Urothelium cell line (cell line): ENCODE data around the gene SSTR3.
"Not testable (repeated sequence)": the region's sequence is repeated elsewhere in the genome, so short reads cannot be mapped to it uniquely, and the experiment has no call there.

ENCODE experiments used
- DNase-seq: peaks from one replicate; pipeline ENCODE4 v3.0.0; 2011; ENCODE audit warnings: low spot score, mixed read lengths
- FAIRE-seq: peaks from 2 replicates; lab custom pipeline; 2011; peaks lifted over from hg19 to GRCh38; lab: Jason Lieb, UNC

SSTR3 gene

GRCh38 chr22:37170689-37171405 lies 41.4 kb downstream of the SSTR3 start:
- not testable (repeated sequence) for DNase-seq, FAIRE-seq

- DNase-seq (no peak), FAIRE-seq (no peak)
Observed at GRCh38 chr22:37169947-37170688, 42.2 kb downstream of the SSTR3 start.

- FAIRE-seq (no peak), DNase-seq (no peak)
Observed at GRCh38 chr22:37169406-37169805, 42.9 kb downstream of the SSTR3 start.

GRCh38 chr22:37167981-37168647 lies 44.2 kb downstream of the SSTR3 start:
- FAIRE-seq (no peak), DNase-seq (no peak)

- FAIRE-seq (no peak), DNase-seq (no peak)
Observed at GRCh38 chr22:37167176-37167980, 44.9 kb downstream of the SSTR3 start.

GRCh38 chr22:37166675-37167066 lies 45.6 kb downstream of the SSTR3 start:
- FAIRE-seq: peak; percentile 97
- DNase-seq: peak; percentile 90

- peak; percentile 20 for FAIRE-seq
Observed at GRCh38 chr22:37165940-37166674, 46.2 kb downstream of the SSTR3 start.

GRCh38 chr22:37165066-37165465 lies 47.2 kb downstream of the SSTR3 start:
- FAIRE-seq (no peak), DNase-seq (no peak)

More at GRCh38 chr22:37165940-37166674, 46.2 kb downstream of the SSTR3 start:
- no peak for DNase-seq

- FAIRE-seq (no peak), DNase-seq (no peak)
Observed at GRCh38 chr22:37164505-37164887, 47.8 kb downstream of the SSTR3 start.

- DNase-seq: no peak
Observed at GRCh38 chr22:37163575-37164504, 48.4 kb downstream of the SSTR3 start.

GRCh38 chr22:37163096-37163489 lies 49.2 kb downstream of the SSTR3 start:
- DNase-seq (no peak), FAIRE-seq (no peak)

More at GRCh38 chr22:37163575-37164504, 48.4 kb downstream of the SSTR3 start:
- no peak for FAIRE-seq

GRCh38 chr22:37162221-37163095 lies 49.8 kb downstream of the SSTR3 start:
- no peak for DNase-seq
- FAIRE-seq: peak; percentile 56

- no peak for FAIRE-seq
Observed at GRCh38 chr22:37161443-37161842, 50.8 kb downstream of the SSTR3 start.

GRCh38 chr22:37160027-37160426 lies 52.2 kb downstream of the SSTR3 start:
- no peak for FAIRE-seq
- no peak for DNase-seq

More at GRCh38 chr22:37161443-37161842, 50.8 kb downstream of the SSTR3 start:
- DNase-seq: no peak

- DNase-seq (no peak), FAIRE-seq (no peak)
Observed at GRCh38 chr22:37158963-37159290, 53.4 kb downstream of the SSTR3 start.

- peak; percentile 35 for FAIRE-seq
- no peak for DNase-seq
Observed at GRCh38 chr22:37157516-37158285, 54.6 kb downstream of the SSTR3 start.

GRCh38 chr22:37156686-37157435 lies 55.4 kb downstream of the SSTR3 start:
- FAIRE-seq (peak; percentile 44), DNase-seq (no peak)
